SK-N-SH treated with all-trans-retinoic acid at 6 μM for 48 hours (cell line): ENCODE results near the gene PRLH.

Source experiments
- ATAC-seq: fragments of 200-7000 bp; cut with Tn5 transposase; 3 replicates; pipeline ENCODE4 v1.9.1; 2020; ENCODE audit warnings: mild to moderate bottlenecking, moderate library complexity
- ARNTL ChIP-seq: fragments of 450-650 bp; formaldehyde crosslinking; IDR thresholded peaks from 2 replicates; pipeline ENCODE4 v1.5.0; 2020; ENCODE audit warnings: low read depth, mild to moderate bottlenecking, moderate library complexity, borderline replicate concordance
- BACH2 ChIP-seq: fragments of 250-450 bp; sonication (Bioruptor Pico); IDR thresholded peaks from 2 replicates; pipeline ENCODE4 v1.9.0; 2021; ENCODE audit warnings: mild to moderate bottlenecking, borderline replicate concordance
- CSDC2 ChIP-seq: fragments of 250-450 bp; sonication (Bioruptor Pico); IDR thresholded peaks from 2 replicates; pipeline ENCODE4 v1.5.0; 2020; ENCODE audit warnings: mild to moderate bottlenecking, moderate library complexity
- CSRNP3 ChIP-seq: fragments of 250-450 bp; sonication (Bioruptor Pico); IDR thresholded peaks from 2 replicates; pipeline ENCODE4 v1.5.1; 2021; ENCODE audit warnings: mild to moderate bottlenecking, moderate library complexity
- ESRRG ChIP-seq: fragments of 250-450 bp; sonication (Bioruptor Pico); IDR thresholded peaks from 2 replicates; pipeline ENCODE4 v1.6.1; 2021; ENCODE audit warnings: mild to moderate bottlenecking
- GLIS3 ChIP-seq: fragments of 250-450 bp; sonication (Bioruptor Pico); IDR thresholded peaks from 2 replicates; pipeline ENCODE4 v1.5.0; 2020; ENCODE audit warnings: mild to moderate bottlenecking, moderate library complexity
- ISL1 ChIP-seq: fragments of 250-450 bp; sonication (Bioruptor Pico); IDR thresholded peaks from 2 replicates; pipeline ENCODE4 v2.1.2; 2022; ENCODE audit warnings: mild to moderate bottlenecking, moderate library complexity
- OSR1 ChIP-seq: fragments of 250-450 bp; sonication (Bioruptor Pico); IDR thresholded peaks from 2 replicates; pipeline ENCODE4 v1.8.0; 2022; ENCODE audit warnings: moderate library complexity, mild to moderate bottlenecking, inconsistent platforms
- PPARA ChIP-seq: fragments of 250-450 bp; sonication (Bioruptor Pico); IDR thresholded peaks from 2 replicates; pipeline ENCODE4 v1.5.0; 2020; ENCODE audit warnings: mild to moderate bottlenecking, borderline replicate concordance
- RARB ChIP-seq: fragments of 250-450 bp; sonication (Bioruptor Pico); IDR thresholded peaks from 2 replicates; pipeline ENCODE4 v1.8.0; 2021; ENCODE audit warnings: mild to moderate bottlenecking, moderate library complexity
- SNAI2 ChIP-seq: fragments of 250-450 bp; sonication (Bioruptor Pico); IDR thresholded peaks from 2 replicates; pipeline ENCODE4 v1.5.0; 2020; ENCODE audit warnings: mild to moderate bottlenecking, moderate library complexity
- TCF4 ChIP-seq: fragments of 250-450 bp; sonication (Bioruptor Pico); IDR thresholded peaks from 2 replicates; pipeline ENCODE4 v1.8.0; 2021; ENCODE audit warnings: mild to moderate bottlenecking, moderate library complexity, borderline replicate concordance
- TOX ChIP-seq: fragments of 250-450 bp; sonication (Bioruptor Pico); IDR thresholded peaks from 2 replicates; pipeline ENCODE4 v1.8.0; 2021; ENCODE audit warnings: mild to moderate bottlenecking, moderate library complexity, borderline replicate concordance
- ZC3H10 ChIP-seq: fragments of 250-450 bp; sonication (Bioruptor Pico); IDR thresholded peaks from 2 replicates; pipeline ENCODE4 v1.5.1; 2021; ENCODE audit warnings: mild to moderate bottlenecking, moderate library complexity
- ZFP3 ChIP-seq: fragments of 250-450 bp; sonication (Bioruptor Pico); IDR thresholded peaks from 2 replicates; pipeline ENCODE4 v1.5.0; 2020; ENCODE audit warnings: mild to moderate bottlenecking, moderate library complexity
- ZNF565 ChIP-seq: fragments of 450-650 bp; formaldehyde crosslinking; conservative IDR thresholded peaks from 2 replicates; pipeline ENCODE4 v1.5.0; 2020; ENCODE audit warnings: low read depth, mild to moderate bottlenecking, moderate library complexity
- ZNF8 ChIP-seq: fragments of 450-650 bp; formaldehyde crosslinking; IDR thresholded peaks from 2 replicates; pipeline ENCODE4 v1.5.0; 2020; ENCODE audit warnings: mild to moderate bottlenecking, moderate library complexity
- TF ChIP-seq, protein P1 (sequence below): fragments of 250-450 bp; sonication (Bioruptor Pico); IDR thresholded peaks from 2 replicates; pipeline ENCODE4 v1.8.0; 2021; ENCODE audit warnings: low read depth, mild to moderate bottlenecking, moderate library complexity, borderline replicate concordance
- TF ChIP-seq, protein P2 (sequence below): fragments of 250-450 bp; sonication (Bioruptor Pico); IDR thresholded peaks from 2 replicates; pipeline ENCODE4 v1.5.1; 2020; ENCODE audit warnings: low read depth, mild to moderate bottlenecking, moderate library complexity
- TF ChIP-seq, protein P3 (sequence below): fragments of 250-450 bp; sonication (Bioruptor Pico); IDR thresholded peaks from 2 replicates; pipeline ENCODE4 v1.5.0; 2020; ENCODE audit warnings: mild to moderate bottlenecking, moderate library complexity

The PRLH gene

DNA sequence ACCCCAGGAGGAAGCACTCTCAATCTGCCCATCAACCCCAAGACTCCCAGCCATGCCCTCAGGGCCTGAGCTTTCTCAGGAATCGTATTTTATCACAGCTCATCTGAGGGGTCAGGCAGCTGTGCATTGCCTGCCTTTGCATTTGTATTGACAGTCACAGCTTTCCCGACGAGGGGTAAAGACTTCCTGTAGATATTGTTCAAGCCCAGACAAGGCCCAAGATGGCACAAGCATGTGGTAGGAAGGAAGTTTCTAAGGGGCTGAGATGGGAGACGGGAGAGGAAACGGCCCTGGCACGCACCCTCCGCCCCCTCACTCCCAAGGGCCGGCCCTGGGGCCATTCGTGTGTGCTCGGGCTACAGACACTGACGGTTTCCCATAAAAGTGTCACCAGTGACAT, 34.2 kb upstream of the PRLH start:
- ATAC-seq = no peak
- no peak for TF ChIP-seq ZC3H10 (CRISPR knock-in tag)
- TF ChIP-seq, protein P1, sequence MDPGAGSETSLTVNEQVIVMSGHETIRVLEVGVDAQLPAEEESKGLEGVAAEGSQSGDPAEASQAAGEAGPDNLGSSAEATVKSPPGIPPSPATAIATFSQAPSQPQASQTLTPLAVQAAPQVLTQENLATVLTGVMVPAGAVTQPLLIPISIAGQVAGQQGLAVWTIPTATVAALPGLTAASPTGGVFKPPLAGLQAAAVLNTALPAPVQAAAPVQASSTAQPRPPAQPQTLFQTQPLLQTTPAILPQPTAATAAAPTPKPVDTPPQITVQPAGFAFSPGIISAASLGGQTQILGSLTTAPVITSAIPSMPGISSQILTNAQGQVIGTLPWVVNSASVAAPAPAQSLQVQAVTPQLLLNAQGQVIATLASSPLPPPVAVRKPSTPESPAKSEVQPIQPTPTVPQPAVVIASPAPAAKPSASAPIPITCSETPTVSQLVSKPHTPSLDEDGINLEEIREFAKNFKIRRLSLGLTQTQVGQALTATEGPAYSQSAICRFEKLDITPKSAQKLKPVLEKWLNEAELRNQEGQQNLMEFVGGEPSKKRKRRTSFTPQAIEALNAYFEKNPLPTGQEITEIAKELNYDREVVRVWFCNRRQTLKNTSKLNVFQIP (CRISPR knock-in tag) = no peak
- no peak for TF ChIP-seq GLIS3 (CRISPR knock-in tag)
- TF ChIP-seq ZNF8 (CRISPR knock-in tag) = no peak
- no peak for TF ChIP-seq BACH2 (CRISPR knock-in tag)
- TF ChIP-seq ZFP3 (CRISPR knock-in tag) = no peak
- TF ChIP-seq, protein P2, sequence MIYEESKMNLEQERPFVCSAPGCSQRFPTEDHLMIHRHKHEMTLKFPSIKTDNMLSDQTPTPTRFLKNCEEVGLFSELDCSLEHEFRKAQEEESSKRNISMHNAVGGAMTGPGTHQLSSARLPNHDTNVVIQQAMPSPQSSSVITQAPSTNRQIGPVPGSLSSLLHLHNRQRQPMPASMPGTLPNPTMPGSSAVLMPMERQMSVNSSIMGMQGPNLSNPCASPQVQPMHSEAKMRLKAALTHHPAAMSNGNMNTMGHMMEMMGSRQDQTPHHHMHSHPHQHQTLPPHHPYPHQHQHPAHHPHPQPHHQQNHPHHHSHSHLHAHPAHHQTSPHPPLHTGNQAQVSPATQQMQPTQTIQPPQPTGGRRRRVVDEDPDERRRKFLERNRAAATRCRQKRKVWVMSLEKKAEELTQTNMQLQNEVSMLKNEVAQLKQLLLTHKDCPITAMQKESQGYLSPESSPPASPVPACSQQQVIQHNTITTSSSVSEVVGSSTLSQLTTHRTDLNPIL (CRISPR knock-in tag) = no peak

- no peak for ATAC-seq
- no peak for TF ChIP-seq ARNTL (CRISPR knock-in tag)
- no peak for TF ChIP-seq ZNF565
- TF ChIP-seq SNAI2 (CRISPR knock-in tag) = no peak
- no peak for TF ChIP-seq BACH2 (CRISPR knock-in tag)
- TF ChIP-seq GLIS3 (CRISPR knock-in tag) = no peak
Observed at GRCh38 chr2:237533668-237534161, 32.7 kb upstream of the PRLH start.

DNA sequence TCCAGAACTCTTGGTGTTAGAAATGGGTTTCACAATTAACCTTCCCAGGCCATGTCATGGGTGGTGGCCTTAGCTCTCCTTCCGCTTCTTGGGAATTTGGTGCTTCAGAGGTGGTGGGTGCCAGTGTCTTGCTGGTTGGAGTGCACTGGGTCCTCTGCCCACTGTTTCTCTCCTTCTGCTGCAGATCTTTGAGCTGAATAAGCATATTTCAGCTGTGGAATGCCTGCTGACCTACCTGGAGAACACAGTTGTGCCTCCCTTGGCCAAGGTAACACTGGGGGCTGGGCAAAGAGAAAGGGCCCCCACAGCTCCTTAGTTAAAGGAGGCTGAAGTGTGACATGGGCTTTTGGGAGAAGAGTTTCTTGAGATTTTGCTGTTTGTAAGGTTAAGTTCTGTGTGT, 32.0 kb upstream of the PRLH start:
- ATAC-seq = no peak
- TF ChIP-seq ZNF565 (no peak), CSRNP3 (CRISPR knock-in tag) (no peak), ZC3H10 (CRISPR knock-in tag) (no peak), PPARA (no peak), SNAI2 (CRISPR knock-in tag) (no peak), CSDC2 (CRISPR knock-in tag) (no peak), TOX (CRISPR knock-in tag) (no peak), TCF4 (no peak)
- TF ChIP-seq, protein P2 (CRISPR knock-in tag) = no peak
- TF ChIP-seq, all 23 proteins: peak for 0

- no peak for TF ChIP-seq BACH2 (CRISPR knock-in tag)
- TF ChIP-seq RARB (CRISPR knock-in tag) = no peak
- TF ChIP-seq ZC3H10 (CRISPR knock-in tag) = no peak
- TF ChIP-seq ARNTL (CRISPR knock-in tag) = no peak
- TF ChIP-seq ISL1 (CRISPR knock-in tag) = no peak
- no peak for TF ChIP-seq TCF4
- no peak for TF ChIP-seq SNAI2 (CRISPR knock-in tag)
- no peak for TF ChIP-seq CSDC2 (CRISPR knock-in tag)
- TF ChIP-seq ZNF565 = no peak
- TF ChIP-seq OSR1 (CRISPR knock-in tag) = no peak
- TF ChIP-seq, protein P1 (CRISPR knock-in tag) = no peak
- TF ChIP-seq ZFP3 (CRISPR knock-in tag) = no peak
- TF ChIP-seq, protein P2 (CRISPR knock-in tag) = no peak
- TF ChIP-seq, protein P3, sequence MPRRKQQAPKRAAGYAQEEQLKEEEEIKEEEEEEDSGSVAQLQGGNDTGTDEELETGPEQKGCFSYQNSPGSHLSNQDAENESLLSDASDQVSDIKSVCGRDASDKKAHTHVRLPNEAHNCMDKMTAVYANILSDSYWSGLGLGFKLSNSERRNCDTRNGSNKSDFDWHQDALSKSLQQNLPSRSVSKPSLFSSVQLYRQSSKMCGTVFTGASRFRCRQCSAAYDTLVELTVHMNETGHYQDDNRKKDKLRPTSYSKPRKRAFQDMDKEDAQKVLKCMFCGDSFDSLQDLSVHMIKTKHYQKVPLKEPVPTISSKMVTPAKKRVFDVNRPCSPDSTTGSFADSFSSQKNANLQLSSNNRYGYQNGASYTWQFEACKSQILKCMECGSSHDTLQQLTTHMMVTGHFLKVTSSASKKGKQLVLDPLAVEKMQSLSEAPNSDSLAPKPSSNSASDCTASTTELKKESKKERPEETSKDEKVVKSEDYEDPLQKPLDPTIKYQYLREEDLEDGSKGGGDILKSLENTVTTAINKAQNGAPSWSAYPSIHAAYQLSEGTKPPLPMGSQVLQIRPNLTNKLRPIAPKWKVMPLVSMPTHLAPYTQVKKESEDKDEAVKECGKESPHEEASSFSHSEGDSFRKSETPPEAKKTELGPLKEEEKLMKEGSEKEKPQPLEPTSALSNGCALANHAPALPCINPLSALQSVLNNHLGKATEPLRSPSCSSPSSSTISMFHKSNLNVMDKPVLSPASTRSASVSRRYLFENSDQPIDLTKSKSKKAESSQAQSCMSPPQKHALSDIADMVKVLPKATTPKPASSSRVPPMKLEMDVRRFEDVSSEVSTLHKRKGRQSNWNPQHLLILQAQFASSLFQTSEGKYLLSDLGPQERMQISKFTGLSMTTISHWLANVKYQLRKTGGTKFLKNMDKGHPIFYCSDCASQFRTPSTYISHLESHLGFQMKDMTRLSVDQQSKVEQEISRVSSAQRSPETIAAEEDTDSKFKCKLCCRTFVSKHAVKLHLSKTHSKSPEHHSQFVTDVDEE (CRISPR knock-in tag) = no peak
- TF ChIP-seq PPARA = no peak
- TF ChIP-seq ESRRG = no peak
- ATAC-seq = no peak
Observed at GRCh38 chr2:237535385-237536082, 30.8 kb upstream of the PRLH start.
